B cell (primary cell): ENCODE data around the gene TMED1. TPM values are rescaled to one million over a fixed set of nuclear protein-coding genes. Genes with fewer than 3 reads are reported as not detected.
A peak's percentile ranks its signal among the peaks of the same experiment; 100 is the strongest.

Experiments
- ATAC-seq: fragments of 200-7000 bp; cut with Tn5 transposase; one replicate; pipeline ENCODE4 v1.10.0; 2021; ENCODE audit warnings: low read depth, mild to moderate bottlenecking, moderate number of reproducible peaks, moderate library complexity
- CTCF ChIA-PET: fragments of 350-600 bp; sonication (Branson Sonifier 250); formaldehyde crosslinking; loops from one replicate; lab custom pipeline; 2021; ENCODE audit warnings: antibody characterized with exemption, inconsistent platforms; lab: Charles Lee
- POLR2A ChIA-PET: fragments of 350-600 bp; sonication (Branson Sonifier 250); formaldehyde crosslinking; loops from one replicate; lab custom pipeline; 2021; ENCODE audit warnings: antibody characterized with exemption; lab: Charles Lee
- DNase-seq: peaks from one replicate; pipeline ENCODE4 v3.0.0; 2013
- H2AFZ ChIP-seq: 2 replicates; pipeline ENCODE4 v1.6.1; 2012; ENCODE audit warnings: mild to moderate bottlenecking, low read depth, low read length; ENCODE audit not compliant: insufficient read depth, poor library complexity, severe bottlenecking
- H3K27ac ChIP-seq, 2 donors: 1 replicate in 1 of 2; 2 replicates in 1 of 2; pipeline ENCODE4 v1.5.1; 2012 to 2013; ENCODE audit warnings: low read length in 2 of 2, mild to moderate bottlenecking in 2 of 2, moderate library complexity in 1 of 2
- H3K27me3 ChIP-seq, 4 experiments: fragments of 200-600 bp in 1 of 4; sonication (generic) in 1 of 4; replicated peaks in 1 of 4; 1 replicate in 2 of 4; 2 replicates in 2 of 4; pipeline versions ENCODE4 v1.6.1 to v1.7.0; 2013 to 2016; ENCODE audit warnings: low read length in 3 of 4, mild to moderate bottlenecking in 2 of 4, mixed read lengths in 1 of 4, moderate library complexity in 1 of 4; ENCODE audit not compliant: insufficient read depth in 4 of 4, control insufficient read depth in 3 of 4; ENCODE audit errors: control extremely low read depth in 1 of 4
- H3K36me3 ChIP-seq, 2 experiments: replicated peaks in 1 of 2; 1 replicate in 1 of 2; 2 replicates in 1 of 2; pipeline versions ENCODE4 v1.6.1 to v1.7.1; 2013; ENCODE audit warnings: low read length in 1 of 2; ENCODE audit not compliant: insufficient read depth in 2 of 2, control insufficient read depth in 1 of 2; ENCODE audit errors: control extremely low read depth in 1 of 2, extremely low read depth in 1 of 2
- H3K4me1 ChIP-seq, 2 donors: fragments of 200-600 bp in 1 of 2; sonication (generic) in 1 of 2; 1 replicate in 1 of 2; 2 replicates in 1 of 2; pipeline versions ENCODE4 v1.5.1 to v1.6.1; 2013 to 2017; ENCODE audit warnings: low read length in 2 of 2; ENCODE audit not compliant: control insufficient read depth in 2 of 2, insufficient read depth in 2 of 2
- H3K4me2 ChIP-seq: replicated peaks from 2 replicates; pipeline ENCODE3; 2012; ENCODE audit warnings: mild to moderate bottlenecking, low read depth, low read length; ENCODE audit not compliant: poor library complexity, severe bottlenecking
- H3K4me3 ChIP-seq, 5 experiments: fragments of 200-600 bp in 1 of 5; sonication (generic) in 1 of 5; 1 replicate in 3 of 5; 2 replicates in 2 of 5; pipeline versions ENCODE4 v1.5.1 to v1.7.0; 2011 to 2016; ENCODE audit warnings: low read length in 4 of 5, mild to moderate bottlenecking in 4 of 5, low read depth in 2 of 5, control low read depth in 1 of 5, moderate library complexity in 1 of 5; ENCODE audit not compliant: insufficient read depth in 1 of 5; ENCODE audit errors: control extremely low read depth in 1 of 5, extremely low read depth in 1 of 5
- H3K79me2 ChIP-seq: fragments of 200-600 bp; sonication (generic); one replicate; pipeline ENCODE4 v1.6.0; 2016; ENCODE audit warnings: low read length; ENCODE audit not compliant: control insufficient read depth, insufficient read depth
- H3K9ac ChIP-seq: fragments of 200-600 bp; sonication (generic); 2 replicates; pipeline ENCODE4 v1.6.1; 2017; ENCODE audit warnings: mild to moderate bottlenecking, low read length, moderate library complexity
- H3K9me3 ChIP-seq, 3 donors: one replicate each; pipeline versions ENCODE4 v1.6.1 to v1.7.1; 2013; ENCODE audit warnings: low read length in 2 of 3; ENCODE audit not compliant: control insufficient read depth in 2 of 3, insufficient read depth in 1 of 3; ENCODE audit errors: control extremely low read depth in 1 of 3
- H4K20me1 ChIP-seq: 2 replicates; pipeline ENCODE4 v1.6.0; 2012; ENCODE audit warnings: mild to moderate bottlenecking, low read length; ENCODE audit not compliant: insufficient read depth, control insufficient read depth, poor library complexity, severe bottlenecking
- H3K27ac Mint-ChIP-seq: one replicate; pipeline ENCODE4 v1.8.0; 2021; ENCODE audit warnings: mixed read lengths
- H3K27me3 Mint-ChIP-seq: one replicate; pipeline ENCODE4 v1.8.0; 2021; ENCODE audit warnings: mixed read lengths
- H3K4me1 Mint-ChIP-seq: one replicate; pipeline ENCODE4 v1.8.0; 2021; ENCODE audit warnings: mixed read lengths
- H3K4me3 Mint-ChIP-seq: one replicate; pipeline ENCODE4 v1.8.0; 2021; ENCODE audit warnings: mixed read lengths
- H3K9me3 Mint-ChIP-seq: one replicate; pipeline ENCODE4 v1.8.0; 2022; ENCODE audit warnings: mixed read lengths; ENCODE audit not compliant: insufficient read depth
- EZH2 ChIP-seq: IDR thresholded peaks from 2 replicates; pipeline ENCODE4 v1.6.1; 2012; ENCODE audit warnings: borderline replicate concordance, low read depth, mild to moderate bottlenecking, moderate library complexity, low read length; ENCODE audit not compliant: insufficient read depth, poor library complexity, severe bottlenecking
- WGBS: methylation state at CpG from one replicate; pipeline ENCODE4 v1.1.5; 2013; ENCODE audit warnings: missing lambda C conversion rate; ENCODE audit not compliant: insufficient coverage; 5-methylcytosine and 5-hydroxymethylcytosine counted together
- intact Hi-C: fragments of 100-400 bp; cut with micrococcal nuclease; formaldehyde crosslinking; loops from one replicate; pipeline ENCODE4 v1.10.0; 2022
- polyA plus RNA-seq: library from polyadenylated mRNA; depleted of rRNA; stranded (reverse); fragments of >200 nt; gene quantifications from 2 replicates; pipeline ENCODE4 v1.2.3, GENCODE V29; 2012
- total RNA-seq, 2 donors: library from RNA; stranded (reverse); fragments of 120-200 nt in 1 of 2; gene quantifications; 1 replicate in 1 of 2; 2 replicates in 1 of 2; pipeline versions ENCODE4 v1.2.3 to v1.2.4, GENCODE V29; 2013 to 2022
- TF ChIP-seq, protein P1 (sequence below): fragments of 200-600 bp; IDR thresholded peaks from one replicate; pipeline ENCODE4 v1.8.0; 2022; ENCODE audit warnings: antibody characterized with exemption, mild to moderate bottlenecking

Gene TMED1
- total and polyA plus RNA-seq, 2 donors (not counting 1 experiment from before 2014, with no cell fraction given), result 10.8 to 14.7 TPM

DNA sequence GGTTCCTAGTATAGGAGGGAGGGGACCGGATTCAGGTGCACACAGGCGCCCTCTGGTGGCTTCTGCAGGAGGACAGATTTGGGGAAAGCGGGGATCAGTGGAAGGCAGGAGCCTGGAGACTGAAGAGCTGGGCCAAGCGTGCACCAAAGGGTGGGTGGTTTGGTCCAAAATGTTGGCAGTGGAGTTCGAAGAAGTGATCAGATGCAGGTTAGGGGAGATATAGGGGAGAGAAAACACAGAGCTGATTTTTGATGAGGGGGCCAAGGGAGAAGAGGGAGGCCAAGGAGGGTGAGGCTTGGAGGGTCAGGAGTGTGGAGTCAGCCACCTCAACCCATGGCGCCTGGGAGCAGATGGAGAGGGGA, 28.5 kb upstream of the TMED1 start:
- H4K20me1 ChIP-seq, result no peaks in the 10 kb centered on the region

More for the DNA sequence above, 28.5 kb upstream of the TMED1 start:
- peaks cover 34% of the 10 kb centered on the region for H3K4me1 Mint-ChIP-seq
- POLR2A ChIA-PET, result interaction anchor here (0.6 to 1.3 kb wide), 3 partner anchors 29 to 148 kb away, joined by 3 to 5 read pairs (median 3); partner anchors contain the start of genes DNM2 and TMED1
- ATAC-seq, result peak; percentile 69
- DNase-seq, result peak; percentile 81
- peak overlapping the region; percentile 38 for H3K27ac Mint-ChIP-seq
- intact Hi-C loops, result loop anchor here (1.0 kb wide), 2 partner anchors 28 to 147 kb away; partner anchors contain the start of gene TMED1
- H3K4me3 Mint-ChIP-seq, result no peak overlapping the region
- Histone ChIP-seq H2AFZ (peak overlapping the region; percentile 81), H3K27ac (no peak overlapping the region), H3K9me3 (no peaks in the 10 kb centered on the region), H3K9ac (no peak overlapping the region), H3K4me3 (no peak overlapping the region), H3K79me2 (no peaks in the 10 kb centered on the region), H3K4me1 (peaks cover 21 to 31% of the 10 kb centered on the region in 2 donors), H3K27me3 (no peaks in the 10 kb centered on the region), H3K4me2 (peak overlapping the region; percentile 46), H3K36me3 (no peaks in the 10 kb centered on the region)
- CTCF ChIA-PET, result interaction anchor here (0.7 to 7.4 kb wide), 37 partner anchors 9 to 995 kb away, joined by 3 to 62 read pairs (median 4); partner anchors contain the start of genes DNM2, QTRT1 and TMED1
- no peaks in the 10 kb centered on the region for H3K27me3 Mint-ChIP-seq
- TF ChIP-seq, protein P1, sequence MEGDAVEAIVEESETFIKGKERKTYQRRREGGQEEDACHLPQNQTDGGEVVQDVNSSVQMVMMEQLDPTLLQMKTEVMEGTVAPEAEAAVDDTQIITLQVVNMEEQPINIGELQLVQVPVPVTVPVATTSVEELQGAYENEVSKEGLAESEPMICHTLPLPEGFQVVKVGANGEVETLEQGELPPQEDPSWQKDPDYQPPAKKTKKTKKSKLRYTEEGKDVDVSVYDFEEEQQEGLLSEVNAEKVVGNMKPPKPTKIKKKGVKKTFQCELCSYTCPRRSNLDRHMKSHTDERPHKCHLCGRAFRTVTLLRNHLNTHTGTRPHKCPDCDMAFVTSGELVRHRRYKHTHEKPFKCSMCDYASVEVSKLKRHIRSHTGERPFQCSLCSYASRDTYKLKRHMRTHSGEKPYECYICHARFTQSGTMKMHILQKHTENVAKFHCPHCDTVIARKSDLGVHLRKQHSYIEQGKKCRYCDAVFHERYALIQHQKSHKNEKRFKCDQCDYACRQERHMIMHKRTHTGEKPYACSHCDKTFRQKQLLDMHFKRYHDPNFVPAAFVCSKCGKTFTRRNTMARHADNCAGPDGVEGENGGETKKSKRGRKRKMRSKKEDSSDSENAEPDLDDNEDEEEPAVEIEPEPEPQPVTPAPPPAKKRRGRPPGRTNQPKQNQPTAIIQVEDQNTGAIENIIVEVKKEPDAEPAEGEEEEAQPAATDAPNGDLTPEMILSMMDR, result peak; percentile 83
- no peak for TF ChIP-seq EZH2
- 24% methylated on average over 6 of the region's 6 CpGs for WGBS
- H3K9me3 Mint-ChIP-seq, result no peaks in the 10 kb centered on the region
